H7 (cell line): Measurements from ENCODE around the gene RAD51B. TPM values are rescaled to one million over a fixed set of nuclear protein-coding genes. Genes with fewer than 3 reads are reported as not detected.

Experiments used
- DNase-seq: peaks from one replicate; pipeline ENCODE4 v3.0.0; 2012
- H3K27me3 ChIP-seq: 2 replicates; pipeline ENCODE4 v1.6.0; 2011; ENCODE audit warnings: mild to moderate bottlenecking, low read length; ENCODE audit not compliant: control insufficient read depth, insufficient read depth
- H3K36me3 ChIP-seq: replicated peaks from 2 replicates; pipeline ENCODE4 v1.5.1; 2011; ENCODE audit warnings: low read length; ENCODE audit not compliant: control insufficient read depth, insufficient read depth
- H3K4me3 ChIP-seq: 2 replicates; pipeline ENCODE4 v1.5.1; 2011; ENCODE audit warnings: low read depth, mild to moderate bottlenecking, control low read depth, low read length, moderate library complexity; ENCODE audit not compliant: insufficient read depth
- total RNA-seq: library from RNA; depleted of rRNA; stranded (reverse); fragments of >200 nt; shearing (Covaris generic); gene quantifications from 2 replicates; pipeline ENCODE4 v1.2.3, GENCODE V29; 2014

RAD51B gene
- total RNA-seq, 1 experiment from 2014 or later: 9.6 TPM

GRCh38 chr14:68195126-68195525 lies 375.5 kb downstream of the RAD51B start:
- Histone ChIP-seq H3K27me3 (no peaks in the 10 kb centered on the region), H3K36me3 (no peaks in the 10 kb centered on the region), H3K4me3 (no peak overlapping the region)
- DNase-seq: no peak

GRCh38 chr14:68198713-68199495 lies 379.3 kb downstream of the RAD51B start:
- Histone ChIP-seq H3K4me3 (no peak overlapping the region), H3K27me3 (no peaks in the 10 kb centered on the region), H3K36me3 (no peaks in the 10 kb centered on the region)
- DNase-seq: no peak

GRCh38 chr14:68199554-68200151 lies 380.1 kb downstream of the RAD51B start:
- no peaks in the 10 kb centered on the region for H3K36me3 ChIP-seq
- H3K4me3 ChIP-seq: no peak overlapping the region
- no peaks in the 10 kb centered on the region for H3K27me3 ChIP-seq
- peak; percentile 46 for DNase-seq

- Histone ChIP-seq H3K4me3 (no peak overlapping the region), H3K27me3 (no peaks in the 10 kb centered on the region), H3K36me3 (no peaks in the 10 kb centered on the region)
- DNase-seq: no peak
Measured at GRCh38 chr14:68203871-68204270, 384.3 kb downstream of the RAD51B start.

- Histone ChIP-seq H3K36me3 (no peaks in the 10 kb centered on the region), H3K27me3 (no peaks in the 10 kb centered on the region), H3K4me3 (no peak overlapping the region)
- DNase-seq: no peak
Measured at GRCh38 chr14:68208218-68208617, 388.6 kb downstream of the RAD51B start.

GRCh38 chr14:68208626-68209317 lies 389.2 kb downstream of the RAD51B start:
- no peaks in the 10 kb centered on the region for H3K27me3 ChIP-seq
- no peaks in the 10 kb centered on the region for H3K36me3 ChIP-seq
- DNase-seq: no peak
- no peak overlapping the region for H3K4me3 ChIP-seq

GRCh38 chr14:68210729-68211299 lies 391.2 kb downstream of the RAD51B start:
- no peaks in the 10 kb centered on the region for H3K27me3 ChIP-seq
- H3K4me3 ChIP-seq: no peak overlapping the region
- no peaks in the 10 kb centered on the region for H3K36me3 ChIP-seq
- DNase-seq: no peak

GRCh38 chr14:68211421-68211820 lies 391.8 kb downstream of the RAD51B start:
- Histone ChIP-seq H3K27me3 (no peaks in the 10 kb centered on the region), H3K36me3 (no peaks in the 10 kb centered on the region), H3K4me3 (no peak overlapping the region)
- DNase-seq: no peak

GRCh38 chr14:68211886-68212285 lies 392.3 kb downstream of the RAD51B start:
- H3K4me3 ChIP-seq: no peak overlapping the region
- DNase-seq: no peak
- no peaks in the 10 kb centered on the region for H3K36me3 ChIP-seq
- H3K27me3 ChIP-seq: no peaks in the 10 kb centered on the region

GRCh38 chr14:68212361-68212760 lies 392.8 kb downstream of the RAD51B start:
- DNase-seq: no peak
- Histone ChIP-seq H3K4me3 (no peak overlapping the region), H3K27me3 (no peaks in the 10 kb centered on the region), H3K36me3 (no peaks in the 10 kb centered on the region)

- DNase-seq: no peak
- Histone ChIP-seq H3K27me3 (no peaks in the 10 kb centered on the region), H3K36me3 (no peaks in the 10 kb centered on the region), H3K4me3 (no peak overlapping the region)
Measured at GRCh38 chr14:68214431-68214830, 394.9 kb downstream of the RAD51B start.

- no peak overlapping the region for H3K4me3 ChIP-seq
- no peaks in the 10 kb centered on the region for H3K36me3 ChIP-seq
- no peaks in the 10 kb centered on the region for H3K27me3 ChIP-seq
- DNase-seq: no peak
Measured at GRCh38 chr14:68215629-68216028, 396.1 kb downstream of the RAD51B start.

GRCh38 chr14:68216079-68216478 lies 396.5 kb downstream of the RAD51B start:
- Histone ChIP-seq H3K27me3 (no peaks in the 10 kb centered on the region), H3K36me3 (no peaks in the 10 kb centered on the region), H3K4me3 (no peak overlapping the region)
- no peak for DNase-seq

GRCh38 chr14:68216957-68217356 lies 397.4 kb downstream of the RAD51B start:
- DNase-seq: no peak
- no peaks in the 10 kb centered on the region for H3K27me3 ChIP-seq
- no peak overlapping the region for H3K4me3 ChIP-seq
- H3K36me3 ChIP-seq: no peaks in the 10 kb centered on the region
